Stromal cell of bone marrow (primary cell): ENCODE results near the gene TOR1AIP2.
"Not testable (repeated sequence)": the region's sequence is repeated elsewhere in the genome, so short reads cannot be mapped to it uniquely, and the experiment has no call there.

ENCODE experiments used
- DNase-seq: peaks from one replicate; pipeline ENCODE4 v3.0.0-alpha.2; 2012; ENCODE audit warnings: low read depth

The TOR1AIP2 gene

DNA sequence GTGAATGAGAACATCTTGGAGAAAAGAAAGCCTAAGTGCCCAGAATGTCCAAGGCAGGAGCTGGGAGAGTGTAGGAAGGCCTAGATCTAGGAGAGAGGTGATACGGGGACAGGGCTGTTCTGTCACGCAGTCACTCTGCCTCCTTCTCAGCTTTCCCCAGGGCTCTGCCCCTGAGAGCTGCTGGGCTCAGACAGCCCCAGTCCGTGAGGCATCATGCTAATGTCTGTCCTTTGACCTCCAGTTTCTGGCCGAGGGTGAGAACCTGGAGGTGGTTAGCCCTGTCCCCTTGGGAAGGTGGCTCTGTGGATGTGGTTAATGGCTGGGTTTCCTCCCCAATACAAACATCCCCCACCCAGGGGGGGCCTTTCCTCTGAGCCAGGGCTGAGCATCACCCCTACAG lies 71.3 kb downstream of the TOR1AIP2 start:
- no peak for DNase-seq

DNA sequence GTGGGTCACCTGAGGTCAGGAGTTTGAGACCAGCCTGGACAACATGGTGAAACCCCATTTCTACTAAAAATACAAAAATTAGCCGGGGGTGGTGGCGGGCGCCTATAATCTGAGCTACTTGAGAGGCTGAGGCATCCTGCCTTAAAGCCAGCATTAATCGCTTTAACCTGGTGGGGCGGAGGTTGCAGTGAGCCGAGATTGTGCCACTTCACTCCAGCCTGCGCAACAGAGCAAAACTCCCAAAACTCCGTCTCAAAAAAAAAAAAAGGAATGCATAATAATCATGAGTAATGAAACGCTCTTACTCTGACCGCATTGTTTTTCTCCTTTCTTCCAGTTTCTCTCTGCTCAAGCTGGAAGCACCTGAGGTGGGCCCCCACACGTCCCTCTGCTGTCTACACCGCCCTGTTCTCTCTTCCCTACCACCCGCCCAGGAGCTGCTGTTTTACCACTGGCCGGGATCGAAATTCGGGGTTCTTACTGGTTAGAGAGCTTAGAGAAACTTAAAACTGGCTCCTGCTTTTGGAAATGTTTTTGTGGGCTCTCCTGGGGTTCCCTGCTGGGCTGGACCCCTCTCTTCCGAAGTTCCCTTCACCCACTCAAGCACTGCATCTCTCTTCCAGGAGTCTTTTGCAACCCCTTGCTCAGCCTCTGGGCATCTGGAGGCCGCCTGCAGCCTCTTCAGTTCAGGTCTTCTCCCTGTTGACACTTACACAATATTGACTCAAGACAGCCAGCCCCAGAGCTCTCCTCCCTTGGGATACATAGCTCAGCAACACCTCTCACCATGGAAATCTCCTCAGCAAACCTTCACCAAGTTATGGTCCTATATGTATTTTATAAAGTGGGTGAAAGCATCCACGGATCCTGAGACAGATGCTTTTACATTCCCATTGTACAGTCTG lies 72.1 kb downstream of the TOR1AIP2 start:
- no peak for DNase-seq

DNA sequence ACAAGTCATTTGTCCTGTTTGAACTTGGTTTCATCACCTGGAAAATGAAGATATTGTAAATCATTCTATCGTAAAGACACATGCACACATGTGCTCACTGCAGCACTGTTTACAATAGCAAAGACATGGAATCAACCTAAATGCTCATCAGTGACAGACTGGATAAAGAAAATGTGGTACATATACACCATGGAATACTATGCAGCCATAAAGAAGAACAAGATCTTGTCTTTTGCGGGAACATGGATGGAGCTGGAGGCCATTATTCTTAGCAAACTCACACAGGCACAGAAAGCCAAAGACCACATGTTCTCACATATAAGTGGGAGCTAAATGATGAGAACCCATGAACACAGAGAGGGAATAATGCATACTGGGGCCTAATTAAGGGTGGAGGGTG lies 73.2 kb downstream of the TOR1AIP2 start:
- DNase-seq: not testable (repeated sequence)

DNA sequence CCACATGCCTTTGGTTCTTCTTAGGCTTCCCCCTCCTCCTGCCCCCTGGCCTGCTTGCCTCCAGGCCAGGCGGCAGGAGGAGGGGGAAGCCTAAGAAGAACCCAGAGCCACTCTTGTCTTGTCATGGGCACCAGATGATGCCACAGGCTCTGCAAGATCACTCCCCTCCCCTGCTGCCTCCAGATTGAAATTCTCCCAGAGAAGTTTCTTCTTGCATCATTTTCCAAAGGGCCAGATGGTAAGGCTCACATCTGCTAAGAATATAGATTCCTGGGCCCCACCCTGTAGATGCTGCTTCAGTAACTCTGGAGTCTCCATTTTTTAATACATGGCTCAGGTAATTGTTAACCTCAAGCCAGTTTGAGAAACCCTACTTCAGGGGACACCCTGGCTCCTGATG lies 73.7 kb downstream of the TOR1AIP2 start:
- no peak for DNase-seq

DNA sequence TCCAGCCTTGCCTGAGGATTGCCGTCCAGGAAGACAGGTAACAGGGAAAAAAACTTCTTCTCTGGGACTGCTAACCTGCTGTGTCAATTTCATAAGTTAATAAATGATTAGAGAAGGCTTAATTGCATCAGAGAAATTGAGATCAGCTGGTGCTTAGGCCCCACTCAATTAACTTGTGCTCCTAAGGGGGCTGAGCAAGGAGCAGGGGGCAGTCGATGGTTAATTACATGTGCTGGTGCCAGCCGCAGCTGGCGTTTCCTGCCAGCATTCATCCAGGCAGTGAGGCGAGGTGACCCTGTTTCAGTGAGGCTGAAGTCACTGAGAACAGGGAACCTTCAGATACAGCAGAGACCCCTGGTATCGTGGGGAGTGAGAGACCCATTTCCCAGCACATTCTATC lies 74.5 kb downstream of the TOR1AIP2 start:
- no peak for DNase-seq

DNA sequence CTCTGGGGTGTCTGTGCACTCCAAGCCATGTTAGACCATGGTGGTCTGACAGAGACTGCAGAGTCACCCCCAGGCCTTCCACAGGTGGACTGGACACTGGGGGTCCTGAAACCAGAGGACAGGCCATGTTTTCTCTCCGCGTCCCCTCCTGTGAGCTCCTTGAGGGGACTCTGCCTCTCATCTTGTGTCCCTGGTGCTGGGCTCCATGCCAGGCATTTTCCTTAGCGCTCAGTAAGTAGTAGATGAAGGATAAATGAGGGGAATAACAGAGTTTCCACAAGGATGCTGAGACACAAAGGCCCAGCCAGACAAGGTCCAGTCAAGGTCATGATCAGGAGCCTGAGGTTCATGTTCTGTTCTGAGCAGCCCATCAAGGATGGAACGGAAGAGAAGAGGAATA lies 77.1 kb downstream of the TOR1AIP2 start:
- DNase-seq: no peak

DNA sequence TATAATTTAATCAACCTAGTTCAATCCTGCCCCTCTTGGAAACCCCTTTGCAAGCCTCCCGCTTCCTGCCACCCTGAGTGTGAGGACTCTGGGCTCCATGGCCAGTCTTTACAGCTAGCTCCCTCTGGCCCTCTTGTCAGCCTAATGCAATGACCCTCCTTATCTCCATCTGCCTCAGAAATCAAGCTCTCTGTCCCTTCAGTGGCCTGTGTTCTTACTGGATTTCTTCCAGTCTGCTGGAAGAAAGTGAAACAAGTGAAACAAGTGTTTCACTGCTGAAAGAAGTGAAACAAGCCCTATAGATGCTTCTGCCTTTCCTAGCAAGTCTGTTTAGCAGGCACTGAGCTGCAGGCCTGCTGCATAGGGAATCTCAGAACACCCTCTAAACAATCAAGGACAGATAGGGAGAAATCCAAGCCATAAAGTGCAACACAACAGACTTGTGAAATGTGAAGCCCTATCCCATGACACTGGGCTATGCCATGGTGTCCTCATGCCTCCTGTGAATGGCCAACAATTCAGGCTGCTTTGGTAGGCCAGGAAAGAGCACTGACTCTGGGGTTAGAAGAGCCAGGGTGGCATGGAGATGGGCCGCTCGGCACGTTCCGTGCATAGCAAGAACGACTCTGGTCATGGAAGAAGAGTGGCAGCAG lies 78.6 kb downstream of the TOR1AIP2 start:
- DNase-seq: no peak

DNA sequence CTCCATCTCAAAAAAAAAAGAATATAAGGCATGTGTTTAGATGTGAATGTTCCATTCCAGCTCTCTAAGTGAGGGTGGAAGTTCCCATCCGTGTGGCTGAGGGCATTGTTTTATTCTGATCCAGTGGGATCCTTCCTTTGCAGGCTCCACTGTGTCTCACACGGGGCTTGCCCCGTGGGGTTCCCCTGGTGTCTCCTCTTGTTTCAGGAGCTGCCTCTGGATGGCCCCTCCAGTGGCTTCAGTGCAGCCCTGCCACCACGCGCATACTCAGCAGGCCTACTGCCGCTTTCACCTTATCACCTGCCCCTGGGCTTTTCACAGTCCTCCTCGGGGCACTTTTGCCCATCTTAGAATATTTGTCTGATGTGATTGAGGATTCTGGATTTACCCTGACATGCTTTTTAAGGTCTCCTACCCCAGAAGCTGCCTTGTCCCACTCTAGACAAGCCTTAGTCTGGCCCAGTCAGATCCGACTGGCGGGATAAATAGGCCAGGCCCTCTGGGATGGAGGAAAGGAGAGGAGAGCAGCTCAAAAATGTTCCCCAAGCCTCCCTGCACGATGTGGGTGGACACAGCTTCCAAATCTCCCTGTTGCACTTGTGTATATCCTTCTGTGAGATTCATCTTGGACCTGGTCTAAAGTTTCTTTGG lies 79.3 kb downstream of the TOR1AIP2 start:
- DNase-seq: no peak

DNA sequence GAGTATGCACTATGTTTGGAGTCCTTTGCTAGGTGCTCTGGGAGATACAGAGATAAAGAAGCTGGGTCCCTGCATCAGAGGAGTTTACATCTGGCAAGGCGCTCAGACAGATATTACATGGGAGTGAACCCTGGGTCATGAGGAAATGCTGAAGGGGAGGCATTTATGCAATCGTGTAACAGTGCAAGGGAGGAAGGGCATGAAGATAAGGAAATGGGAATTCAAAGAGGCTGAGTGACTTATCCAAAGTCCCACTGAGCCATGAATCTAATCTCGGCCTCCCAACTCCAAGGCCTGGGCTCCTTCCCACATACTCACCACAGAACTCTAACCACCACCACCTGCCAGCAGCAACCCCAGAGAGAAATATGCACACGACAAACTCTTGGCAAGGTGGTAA lies 82.9 kb downstream of the TOR1AIP2 start:
- no peak for DNase-seq

DNA sequence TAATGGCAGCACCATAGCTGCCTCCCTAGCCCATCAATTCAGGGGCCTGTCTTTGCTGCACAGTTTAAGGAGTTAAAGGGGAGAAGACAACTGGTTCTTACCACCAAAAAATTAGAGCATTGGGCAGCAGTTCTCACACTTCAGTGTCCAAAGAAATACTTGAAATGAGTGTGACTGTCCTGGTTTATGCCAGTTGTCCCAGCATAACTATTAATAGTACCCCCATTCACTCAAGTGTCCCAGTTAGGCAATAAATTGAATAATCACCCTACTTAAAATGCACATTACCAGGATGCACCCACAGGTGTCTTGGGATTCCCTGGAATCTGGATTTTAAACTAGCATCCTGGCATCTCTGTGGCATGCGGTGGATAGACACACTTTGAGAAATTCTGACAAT lies 83.5 kb downstream of the TOR1AIP2 start:
- DNase-seq: no peak

DNA sequence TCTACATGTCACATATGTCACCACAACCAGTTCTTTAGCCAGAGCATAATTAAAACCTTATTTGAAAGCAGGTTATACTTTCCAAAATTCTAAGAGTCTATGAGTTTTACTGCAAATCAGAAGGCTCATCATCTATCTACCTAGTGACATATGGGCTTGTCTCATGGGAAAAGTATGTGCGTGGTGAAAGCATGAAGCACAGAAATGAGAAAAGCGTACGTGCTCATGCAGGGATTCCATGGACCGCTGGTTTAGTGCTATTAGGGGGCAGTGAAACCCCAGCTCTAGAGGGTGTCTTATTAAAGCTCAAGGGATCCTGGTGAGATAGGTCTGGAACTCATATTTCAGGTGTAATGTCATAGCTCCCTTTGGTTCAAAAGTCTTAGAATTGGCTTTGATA lies 84.3 kb downstream of the TOR1AIP2 start:
- DNase-seq: no peak
